Stimulated activated CD8-positive, alpha-beta memory T cell treated with anti-CD3 and anti-CD28 coated beads, Interleukin-12 subunit alpha, Interleukin-12 subunit beta, amount 100 ng/mL, for 24 hours (primary cell): ENCODE results near the gene KIAA1549.
"Not testable (repeated sequence)": the region's sequence is repeated elsewhere in the genome, so short reads cannot be mapped to it uniquely, and the experiment has no call there.

Experiments used
- DNase-seq: peaks from one replicate; pipeline ENCODE4 v3.0.0-alpha.2; 2020; ENCODE audit errors: extremely low read depth

KIAA1549 gene

DNA sequence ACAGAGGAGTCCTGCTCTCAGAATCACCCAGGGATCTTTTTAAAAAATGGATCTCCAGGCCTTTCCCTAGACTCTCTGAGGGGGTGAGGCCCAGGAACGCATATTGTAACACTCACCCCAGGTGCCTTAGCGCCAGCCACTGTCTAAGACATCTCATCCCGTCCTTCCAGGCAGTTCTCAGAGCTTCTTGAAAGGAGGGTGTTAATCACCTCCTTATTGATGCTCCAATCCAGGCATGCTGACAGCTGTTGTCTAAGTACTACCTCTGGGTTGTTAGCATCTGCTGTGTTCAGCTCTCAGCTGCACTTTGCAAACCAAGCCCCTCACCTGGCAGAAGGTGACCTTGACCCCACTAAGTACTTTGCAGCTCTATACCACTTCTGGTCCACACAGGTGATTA is 36.0 kb downstream of the KIAA1549 start:
- no peak for DNase-seq

DNA sequence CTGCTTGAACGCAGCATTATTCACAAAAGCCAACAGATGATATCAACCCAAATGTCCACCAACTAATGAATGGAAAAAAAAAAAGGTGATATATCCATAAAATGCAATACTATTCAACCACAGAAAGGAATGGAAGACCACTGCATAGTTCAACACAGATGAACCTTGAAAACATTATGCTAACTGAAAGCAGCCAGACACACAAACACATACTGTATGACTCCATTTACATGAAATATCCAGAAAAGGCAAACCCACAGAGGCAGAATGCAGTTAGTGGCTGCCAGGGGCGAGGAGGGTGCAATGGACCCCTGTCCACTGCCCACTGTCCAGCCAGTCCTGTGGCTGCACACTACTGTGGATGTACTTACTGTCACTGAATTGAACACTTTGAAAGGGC is 36.6 kb downstream of the KIAA1549 start:
- no peak for DNase-seq

DNA sequence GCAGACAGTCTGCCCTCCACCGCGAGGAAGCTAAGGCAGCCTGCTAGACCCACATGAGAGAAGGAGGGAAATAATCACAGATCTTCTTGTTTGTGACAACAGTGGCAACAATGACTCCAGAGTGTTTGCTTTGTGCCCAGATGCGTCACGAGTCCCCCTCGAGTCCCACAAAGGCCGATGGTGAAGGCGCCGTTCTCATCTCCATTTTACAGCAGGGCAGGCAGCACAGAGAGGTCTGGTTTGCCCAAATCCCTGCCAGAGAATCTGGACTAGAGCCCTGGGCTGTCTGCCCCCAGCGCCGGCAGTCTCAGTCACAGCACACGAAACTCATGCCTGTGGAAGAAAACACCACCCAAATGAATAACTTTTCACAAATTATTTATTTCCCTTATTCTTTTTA is 38.1 kb downstream of the KIAA1549 start:
- no peak for DNase-seq

DNA sequence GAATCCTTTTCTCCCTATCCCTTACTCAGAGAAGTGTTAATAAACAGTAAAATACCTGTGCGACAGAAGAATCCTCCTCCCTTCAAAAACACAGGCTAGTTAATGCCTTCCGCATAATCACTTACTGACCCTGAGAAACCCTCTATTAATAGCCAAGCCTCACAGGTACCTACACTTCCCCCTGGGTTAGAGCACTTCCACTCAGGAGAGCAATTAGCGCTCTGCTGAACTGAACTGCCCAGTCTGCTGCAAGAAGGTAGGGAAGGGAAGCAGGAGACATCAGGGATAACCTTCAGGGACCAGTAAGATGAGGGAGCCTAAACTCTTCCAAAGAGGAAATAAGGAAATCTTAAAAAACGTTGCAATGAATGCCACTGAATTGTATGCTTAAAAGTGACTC is 39.6 kb downstream of the KIAA1549 start:
- no peak for DNase-seq

DNA sequence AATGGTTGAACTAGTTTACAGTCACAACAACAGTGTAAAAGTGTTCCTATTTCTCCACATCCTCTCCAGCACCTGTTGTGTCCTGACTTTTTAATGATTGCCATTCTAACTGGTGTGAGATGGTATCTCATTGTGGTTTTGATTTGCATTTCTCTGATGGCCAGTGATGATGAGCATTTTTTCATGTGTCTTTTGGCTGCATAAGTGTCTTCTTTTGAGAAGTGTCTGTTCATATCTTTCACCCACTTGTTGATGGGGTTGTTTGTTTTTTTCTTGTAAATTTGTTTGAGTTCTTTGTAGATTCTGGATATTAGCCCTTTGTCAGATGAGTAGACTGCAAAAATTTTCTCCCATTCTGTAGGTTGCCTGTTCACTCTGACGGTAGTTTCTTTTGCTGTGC is 40.6 kb downstream of the KIAA1549 start:
- not testable (repeated sequence) for DNase-seq

DNA sequence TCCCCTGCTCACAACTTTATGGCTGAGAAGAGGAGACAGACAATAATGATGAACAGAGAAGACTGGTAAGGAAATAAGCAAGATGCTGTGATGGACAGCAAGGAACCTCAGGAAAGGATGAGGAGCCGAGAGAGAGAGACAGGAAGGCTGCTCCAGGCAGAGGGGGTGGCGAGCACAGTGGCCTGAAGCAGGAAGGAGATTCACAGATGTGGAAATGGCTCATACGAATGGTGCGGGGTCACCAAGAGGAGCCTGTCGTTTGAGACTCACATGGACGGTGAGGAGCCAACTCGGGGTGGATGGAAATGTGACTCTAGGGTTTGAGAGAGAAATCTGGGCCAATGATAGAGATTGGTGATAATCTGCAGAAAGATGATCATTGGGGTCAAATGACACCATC is 43.7 kb downstream of the KIAA1549 start:
- no peak for DNase-seq

DNA sequence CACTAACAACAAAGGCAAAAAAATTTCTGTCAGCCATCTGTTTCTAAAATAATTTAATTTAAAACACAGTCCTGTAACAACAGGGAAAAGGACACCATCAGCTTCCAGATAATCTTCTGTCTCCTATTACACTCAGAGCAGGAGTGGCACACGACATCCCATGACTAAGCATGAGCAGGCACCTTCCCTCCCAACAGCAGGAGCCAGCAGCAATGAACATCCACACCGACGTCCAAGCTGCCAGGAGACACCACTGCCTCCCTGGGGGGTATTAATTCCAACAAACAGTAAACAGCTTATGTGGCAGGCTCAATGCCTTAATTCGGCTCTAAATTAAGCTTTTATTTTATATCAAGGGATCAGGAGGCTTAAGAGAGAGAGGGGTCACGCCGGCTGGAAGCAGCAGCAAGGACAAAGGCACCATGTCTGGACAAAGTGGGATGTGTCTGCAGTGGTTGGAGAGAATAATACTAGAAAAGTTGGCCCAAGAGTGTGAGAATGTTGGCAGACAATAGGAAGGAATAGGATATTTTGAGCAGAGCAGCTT is 45.7 kb downstream of the KIAA1549 start:
- DNase-seq: no peak

DNA sequence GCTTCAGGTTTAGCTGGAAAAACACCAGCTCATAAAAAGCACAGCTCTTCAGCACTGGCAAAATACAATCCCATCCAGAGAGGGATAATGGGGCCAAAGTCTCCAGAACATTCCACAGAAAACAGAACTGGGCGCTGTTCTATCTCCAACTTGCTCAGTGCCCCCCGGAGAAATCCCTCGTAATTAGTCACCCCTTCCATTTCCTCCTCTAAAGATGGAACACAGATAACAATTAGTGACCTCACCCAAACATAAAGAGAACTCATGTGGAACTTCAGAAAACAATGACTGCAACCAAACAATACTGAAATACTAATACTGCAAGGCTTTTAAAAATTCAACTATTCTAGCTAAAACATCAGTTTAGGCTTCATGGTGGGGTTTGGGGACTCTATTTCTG is 46.3 kb downstream of the KIAA1549 start:
- no peak for DNase-seq

DNA sequence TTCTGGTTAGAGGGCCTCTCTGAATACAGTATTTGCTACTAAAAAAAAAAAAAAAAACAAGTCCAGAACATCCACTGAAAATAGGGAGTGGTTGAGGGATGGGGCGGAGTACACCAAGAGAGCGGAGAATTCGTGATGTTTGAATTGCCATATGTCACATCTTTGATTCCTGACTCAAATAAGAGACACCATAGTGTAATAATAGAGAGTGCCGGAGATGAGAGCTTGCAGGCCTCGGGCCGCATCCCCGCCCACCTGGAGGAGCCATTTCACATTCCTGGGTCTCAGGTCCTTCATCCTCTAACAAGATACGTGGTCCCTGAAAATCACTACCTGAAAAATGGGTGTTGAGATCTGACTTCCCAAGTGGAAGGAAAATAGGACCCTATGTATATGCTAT is 46.8 kb downstream of the KIAA1549 start:
- no peak for DNase-seq

DNA sequence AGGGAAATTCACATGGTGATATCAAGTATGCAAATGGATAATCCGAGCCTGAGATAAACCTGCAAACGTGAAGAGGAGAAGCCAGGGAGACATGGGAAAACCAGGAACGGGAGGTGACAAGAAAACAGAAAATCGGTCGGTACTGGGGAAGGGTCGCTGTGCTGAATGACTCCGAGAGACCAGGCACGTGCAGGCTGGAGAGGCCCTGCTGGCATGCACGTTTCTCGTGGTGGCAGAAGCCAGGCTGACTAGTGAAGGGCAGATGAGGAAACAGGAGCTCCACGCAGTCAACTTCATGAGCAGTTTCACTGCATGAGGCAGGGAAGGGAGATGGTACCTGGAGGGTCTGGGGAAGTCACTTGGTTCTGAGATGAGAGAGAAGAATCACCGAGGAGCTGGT is 48.3 kb downstream of the KIAA1549 start:
- DNase-seq: no peak

DNA sequence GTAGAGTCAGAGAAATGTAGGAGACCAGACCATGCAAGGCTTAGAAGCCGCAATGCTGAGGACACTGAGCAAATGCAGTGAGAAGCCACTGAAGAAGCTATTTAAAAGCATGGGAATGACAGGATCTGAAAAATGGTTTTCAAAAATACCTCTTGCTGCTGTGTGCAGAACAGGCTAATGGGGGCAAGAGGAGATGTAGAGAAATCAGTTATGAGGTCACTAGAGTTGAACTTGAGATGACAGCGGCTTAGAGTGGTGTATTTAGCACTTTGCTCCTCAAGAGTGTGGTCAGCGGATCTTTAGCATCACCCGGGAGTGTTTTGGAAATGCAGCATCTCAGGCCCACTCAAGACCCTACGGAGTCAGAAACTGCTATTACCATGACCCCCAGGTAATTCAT is 48.8 kb downstream of the KIAA1549 start:
- DNase-seq: no peak

DNA sequence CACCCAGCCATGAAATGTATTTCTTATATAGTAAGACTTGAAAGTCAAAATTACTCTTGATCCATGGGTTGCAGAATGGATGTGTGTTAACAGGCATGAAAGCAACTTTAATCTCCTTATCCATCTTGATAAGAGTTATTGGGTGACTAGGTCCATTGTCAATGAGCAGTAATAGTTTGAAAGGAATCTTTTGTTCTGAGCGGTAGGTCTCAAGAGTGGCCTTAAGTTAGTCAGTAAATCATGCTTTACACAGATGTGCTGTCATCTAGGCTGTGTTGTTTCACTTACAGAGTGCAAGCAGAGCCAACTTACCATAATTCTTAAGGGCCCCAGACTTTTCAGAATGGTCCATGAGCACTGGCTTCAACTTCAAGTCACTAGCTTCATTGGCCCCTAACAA is 51.2 kb downstream of the KIAA1549 start:
- no peak for DNase-seq

DNA sequence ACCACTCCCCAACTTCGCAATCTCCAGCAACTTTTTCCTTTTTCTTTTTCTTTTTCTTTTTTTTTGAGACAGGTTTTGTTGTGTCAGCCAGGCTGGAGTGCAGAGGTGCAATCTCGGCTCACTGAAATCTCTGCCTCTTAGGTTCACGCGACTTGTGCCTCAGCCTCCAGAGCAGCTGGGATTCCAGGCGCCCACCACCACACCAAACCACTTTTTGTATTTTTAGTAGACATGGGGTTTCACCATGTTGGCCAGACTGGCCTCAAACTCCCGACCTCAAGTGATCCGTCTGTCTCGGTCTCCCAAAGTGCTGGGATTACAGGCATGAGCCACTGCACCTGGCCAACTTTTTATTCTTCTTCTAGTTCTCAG is 55.0 kb downstream of the KIAA1549 start:
- DNase-seq: no peak

DNA sequence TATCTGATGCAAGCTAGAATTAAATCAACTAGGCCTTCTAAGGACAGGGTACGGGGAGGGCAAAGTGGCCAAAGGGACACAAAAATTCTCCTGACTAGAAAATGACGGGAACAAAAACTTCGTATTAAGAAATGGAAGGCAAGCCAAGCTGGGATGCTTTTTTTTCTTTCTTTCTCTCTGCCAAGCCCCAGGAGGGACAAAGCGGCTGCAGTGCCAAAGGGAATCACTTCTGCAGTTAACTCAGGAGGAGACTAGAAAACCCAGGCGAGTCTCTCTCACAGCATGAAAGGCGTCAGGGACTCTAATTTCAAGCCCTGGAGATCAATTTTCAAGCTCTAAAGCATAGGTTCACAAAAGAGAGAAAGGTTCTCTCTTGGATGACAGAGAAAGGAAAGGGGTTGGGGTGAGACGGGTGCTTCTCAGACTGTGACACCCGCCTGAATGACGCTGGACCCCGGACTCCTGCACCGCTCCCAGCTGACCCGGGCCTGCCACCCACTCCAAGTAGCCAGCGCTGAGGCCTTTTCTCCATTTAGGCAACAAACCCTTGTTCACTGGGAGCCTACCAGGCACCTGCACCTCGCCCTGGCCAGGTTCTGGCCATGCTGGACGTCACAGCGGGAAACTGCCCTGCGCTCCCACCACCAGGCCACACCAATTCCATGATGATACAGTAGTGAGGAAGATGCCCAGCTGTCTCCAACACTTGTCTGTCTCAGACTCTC is 56.5 kb downstream of the KIAA1549 start:
- no peak for DNase-seq

DNA sequence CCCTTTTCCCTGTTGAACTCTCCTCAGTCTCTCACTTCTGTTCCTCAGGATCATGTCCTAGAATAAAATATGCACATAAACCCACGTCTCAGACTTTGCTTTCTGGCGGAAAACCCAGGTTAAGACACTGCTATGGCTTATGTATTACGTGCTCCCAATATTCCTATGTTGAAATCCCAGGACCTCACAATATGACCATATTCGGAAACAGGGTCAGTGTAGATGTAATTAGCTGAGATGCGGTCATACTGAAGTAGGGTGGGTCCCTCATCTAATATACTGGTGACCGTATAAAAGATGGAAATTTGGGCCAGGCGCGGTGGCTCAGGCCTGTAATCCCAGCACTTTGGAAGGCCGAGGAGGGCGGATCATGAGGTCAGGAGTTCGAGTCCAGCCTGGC is 59.9 kb downstream of the KIAA1549 start:
- no peak for DNase-seq

DNA sequence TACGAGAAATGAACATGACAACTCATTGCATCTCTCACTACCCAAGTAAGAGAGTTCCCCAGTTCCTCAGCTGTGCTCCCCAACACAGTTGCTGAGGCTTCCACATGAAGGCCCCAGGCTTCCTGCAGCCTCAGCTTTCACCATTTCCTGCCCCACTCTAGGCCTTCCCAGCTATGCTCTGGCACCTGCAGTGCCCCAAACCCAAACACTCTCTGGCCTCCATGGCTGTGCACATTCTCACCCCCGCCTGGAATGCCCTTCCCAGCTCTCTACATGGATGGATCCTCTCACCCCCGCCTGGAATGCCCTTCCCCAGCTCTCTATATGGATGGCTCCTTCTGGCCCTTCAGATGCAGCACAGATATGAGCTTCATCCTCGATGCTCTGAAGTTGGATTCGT is 61.3 kb downstream of the KIAA1549 start:
- DNase-seq: no peak

DNA sequence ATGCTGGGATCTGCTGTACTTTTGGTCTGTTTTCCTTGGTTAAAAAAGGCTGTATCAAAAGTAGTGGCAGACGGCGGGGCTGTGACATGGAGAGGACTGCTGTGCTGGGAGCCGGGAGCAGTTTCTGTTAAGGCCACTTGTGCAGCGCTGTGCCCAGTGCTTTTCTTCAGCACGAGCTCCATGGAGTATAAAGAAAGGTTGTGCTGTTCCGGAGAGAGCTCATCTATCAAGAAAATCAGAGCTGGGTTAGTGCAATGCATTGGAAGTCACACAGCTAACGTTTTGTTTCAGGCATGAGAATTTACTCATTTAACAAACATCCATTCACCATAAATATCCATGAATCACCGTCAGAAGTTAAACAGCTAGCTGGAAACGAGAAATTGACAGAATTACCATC is 62.0 kb downstream of the KIAA1549 start:
- no peak for DNase-seq

DNA sequence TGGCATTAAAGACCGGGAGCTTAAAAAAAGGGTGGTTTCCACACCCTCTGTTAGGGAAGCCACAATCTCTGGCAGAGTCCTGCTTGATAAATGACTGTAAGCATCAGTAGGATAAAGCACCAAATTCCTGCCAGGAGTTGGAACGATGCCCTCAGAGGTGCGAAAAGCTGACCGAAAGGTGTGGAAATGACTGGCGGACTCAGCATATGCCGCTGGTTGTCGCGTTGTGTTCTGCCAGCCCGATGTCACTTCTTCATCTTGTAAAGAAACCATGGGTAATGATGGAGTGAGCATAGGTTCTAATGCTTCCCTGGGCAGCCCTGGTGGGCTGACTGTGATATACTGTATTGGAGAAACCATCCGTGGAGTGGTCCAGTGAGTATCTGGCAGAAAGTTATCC is 62.4 kb downstream of the KIAA1549 start:
- no peak for DNase-seq

DNA sequence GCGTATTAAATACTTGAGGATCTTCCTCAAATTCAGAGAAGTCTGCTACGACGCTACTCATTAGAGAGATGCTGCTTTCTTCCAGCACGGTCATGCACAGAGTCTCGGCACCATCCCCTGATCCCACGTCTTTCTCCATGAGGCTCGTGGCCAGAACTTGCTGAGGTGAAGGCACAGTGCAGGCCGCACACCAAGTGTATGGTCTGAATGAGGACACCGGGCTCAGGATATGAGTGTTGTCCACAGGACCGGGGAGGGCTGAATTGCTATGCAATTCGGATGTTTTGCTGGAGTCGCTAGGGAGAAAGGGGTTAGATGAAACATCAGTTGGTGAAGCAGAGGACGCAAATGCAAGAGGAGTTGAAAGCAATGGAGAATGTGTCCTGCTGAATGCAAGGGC is 63.0 kb downstream of the KIAA1549 start:
- DNase-seq: no peak

DNA sequence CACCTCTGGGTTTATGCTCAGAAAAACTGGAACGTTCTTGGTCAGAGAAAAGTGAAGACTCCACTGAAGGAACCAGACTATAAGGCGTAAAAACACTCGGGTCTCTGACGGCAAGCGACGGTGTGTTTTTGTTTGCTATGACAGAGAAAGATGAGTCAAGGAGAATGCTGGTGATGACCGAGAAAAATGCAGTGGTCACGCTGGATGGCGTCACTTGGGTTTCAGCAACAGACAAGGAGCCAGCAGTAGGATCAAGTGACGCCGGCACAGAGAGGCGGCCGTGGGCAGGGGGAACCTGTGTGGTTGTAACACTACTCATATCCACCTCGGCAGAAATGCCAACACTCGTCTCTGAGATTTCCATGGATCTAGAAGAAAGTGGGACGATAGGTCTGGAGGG is 63.4 kb downstream of the KIAA1549 start:
- DNase-seq: no peak

DNA sequence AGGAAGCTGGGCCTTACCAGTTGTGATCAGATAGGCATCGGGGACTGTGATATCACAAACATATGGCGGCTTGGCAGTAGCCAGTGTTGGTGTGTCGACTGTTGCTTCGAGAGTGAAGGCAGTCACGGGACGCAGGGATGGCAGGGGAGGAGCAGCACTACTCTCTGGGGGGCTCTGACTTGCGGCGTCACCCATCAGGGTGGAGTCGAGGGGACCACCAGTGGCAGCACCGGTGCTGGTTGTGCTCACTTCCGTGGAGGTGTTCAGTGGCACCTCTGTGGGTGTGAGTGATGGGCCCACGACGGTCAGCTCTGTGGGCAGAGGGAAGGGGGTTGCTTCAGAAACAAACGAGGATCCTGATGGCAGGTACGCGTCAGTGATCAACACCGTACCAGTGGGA is 64.5 kb downstream of the KIAA1549 start:
- no peak for DNase-seq

DNA sequence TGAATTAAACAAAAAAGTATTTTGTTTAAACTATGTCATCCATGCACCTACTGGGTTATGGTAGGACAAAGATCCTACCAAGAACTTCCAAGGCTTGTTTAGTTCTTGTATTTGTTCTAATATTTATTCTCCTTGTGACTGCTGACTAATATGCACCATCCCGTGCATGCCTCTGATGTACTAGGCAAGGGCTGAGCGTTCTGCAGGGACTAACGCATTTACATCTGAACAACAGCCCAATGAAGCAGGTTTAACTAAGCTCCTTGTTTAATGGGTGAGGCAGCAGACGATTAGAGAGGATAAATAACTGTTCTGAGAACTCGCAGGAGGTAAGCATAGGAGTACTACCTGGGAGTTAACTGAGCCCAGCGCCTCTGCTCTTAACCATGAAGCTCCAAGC is 64.9 kb downstream of the KIAA1549 start:
- no peak for DNase-seq

DNA sequence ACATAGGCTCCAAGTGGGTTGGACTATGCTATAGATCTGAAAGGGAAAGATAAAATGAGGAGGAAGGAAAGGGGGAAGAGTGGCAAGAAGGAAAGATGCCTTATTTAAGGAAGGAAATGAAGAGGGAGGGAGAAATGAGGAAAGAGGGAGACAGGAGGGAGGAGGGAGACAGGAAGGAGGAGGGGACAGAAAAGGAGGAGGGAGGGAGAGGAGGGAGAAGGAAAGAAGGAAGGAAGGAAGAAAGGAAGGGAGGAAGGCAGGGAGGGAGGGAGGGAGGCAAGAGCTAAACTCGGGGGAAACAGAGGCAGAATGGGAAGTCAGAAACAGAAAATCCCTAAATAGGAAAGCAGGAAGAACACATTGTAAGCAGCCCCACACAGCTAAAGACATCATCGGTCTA is 67.4 kb downstream of the KIAA1549 start:
- no peak for DNase-seq

DNA sequence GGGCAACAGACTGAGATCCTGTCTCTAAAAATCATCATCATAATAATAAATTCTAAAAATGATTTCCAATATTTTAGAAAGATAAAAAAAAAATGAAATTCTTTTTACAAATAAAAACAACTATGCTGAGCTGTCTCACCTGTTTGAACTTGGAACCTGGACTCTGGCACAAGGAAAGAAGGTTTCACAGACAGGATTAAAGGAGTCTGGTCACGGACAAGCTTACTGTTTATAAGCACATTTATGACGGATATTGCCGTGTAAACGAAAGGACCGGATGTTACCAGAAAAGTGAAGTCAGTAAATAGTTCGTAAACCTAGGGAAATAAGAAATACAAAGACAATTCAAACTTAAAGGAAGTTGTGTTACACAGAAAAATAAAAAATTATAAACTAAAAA is 70.2 kb downstream of the KIAA1549 start:
- DNase-seq: no peak
